HEK293T (cell line): ENCODE measurements around the gene GULP1.

ENCODE experiments used
- BHLHE40 ChIP-seq: fragments of 450-650 bp; IDR thresholded peaks from 2 replicates; pipeline ENCODE4 v1.6.1; 2016; ENCODE audit warnings: mild to moderate bottlenecking, moderate library complexity, borderline replicate concordance
- FOXM1 ChIP-seq: fragments of 450-650 bp; IDR thresholded peaks from 2 replicates; pipeline ENCODE4 v1.6.1; 2017; ENCODE audit warnings: mild to moderate bottlenecking, borderline replicate concordance
- SP1 ChIP-seq: fragments of 450-650 bp; IDR thresholded peaks from 2 replicates; pipeline ENCODE4 v1.6.1; 2017

DNA sequence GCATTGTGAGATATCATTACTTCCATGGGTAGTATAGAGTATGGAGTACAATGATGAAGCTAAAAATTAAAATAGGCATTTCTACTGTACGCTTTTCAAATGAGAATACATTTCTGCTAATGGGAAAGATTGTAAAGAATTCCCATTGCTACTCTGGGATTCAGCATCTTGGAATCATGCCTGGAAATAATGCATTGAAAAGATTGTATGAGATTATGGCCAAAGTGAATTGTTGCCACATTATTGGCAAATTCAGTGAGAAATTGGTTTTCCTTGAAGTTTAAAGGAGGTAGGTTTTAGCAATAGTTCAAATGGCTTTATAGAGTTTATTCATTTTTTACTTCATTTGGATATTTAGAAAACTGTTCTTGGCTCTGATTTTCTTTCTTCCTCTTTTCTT is 157.9 kb downstream of the GULP1 start:
- TF ChIP-seq SP1 = no peak
- no peak for TF ChIP-seq FOXM1
- no peak for TF ChIP-seq BHLHE40
